HT1080 (cell line): ENCODE results near the gene ATXN7. TPM values are rescaled to one million over a fixed set of nuclear protein-coding genes. Genes with fewer than 3 reads are reported as not detected.
A peak's percentile ranks its signal among the peaks of the same experiment; 100 is the strongest.

Experiments used
- DNase-seq: peaks from one replicate; pipeline ENCODE4 v3.0.0-alpha.2; 2015; ENCODE audit warnings: low read depth
- total RNA-seq: library from RNA; depleted of rRNA; stranded (reverse); fragments of >200 nt; shearing (Covaris generic); gene quantifications from 2 replicates; pipeline ENCODE4 v1.2.3, GENCODE V29; 2014

Gene ATXN7
- total RNA-seq, 1 experiment from 2014 or later: 7.6 TPM

DNA sequence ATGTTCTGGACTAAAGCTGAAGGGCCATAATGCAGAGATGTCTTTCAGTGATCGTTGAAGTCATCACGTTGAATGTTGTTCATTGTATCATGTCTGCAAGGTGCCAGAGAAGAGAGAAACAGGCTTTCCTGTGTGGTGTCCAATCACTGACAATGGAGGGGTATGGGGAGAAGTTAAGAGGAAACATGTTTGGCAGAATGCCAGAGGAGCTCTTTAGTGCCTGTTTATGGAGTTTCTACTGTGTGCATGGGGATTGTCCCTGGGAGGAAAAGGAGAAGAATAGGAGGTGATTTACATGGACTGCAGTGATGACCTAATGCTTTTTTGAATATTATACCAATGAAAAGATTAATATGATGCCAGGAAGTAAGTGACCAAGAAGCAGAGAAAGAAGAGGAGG, 36.8 kb downstream of the ATXN7 start:
- no peak for DNase-seq

DNA sequence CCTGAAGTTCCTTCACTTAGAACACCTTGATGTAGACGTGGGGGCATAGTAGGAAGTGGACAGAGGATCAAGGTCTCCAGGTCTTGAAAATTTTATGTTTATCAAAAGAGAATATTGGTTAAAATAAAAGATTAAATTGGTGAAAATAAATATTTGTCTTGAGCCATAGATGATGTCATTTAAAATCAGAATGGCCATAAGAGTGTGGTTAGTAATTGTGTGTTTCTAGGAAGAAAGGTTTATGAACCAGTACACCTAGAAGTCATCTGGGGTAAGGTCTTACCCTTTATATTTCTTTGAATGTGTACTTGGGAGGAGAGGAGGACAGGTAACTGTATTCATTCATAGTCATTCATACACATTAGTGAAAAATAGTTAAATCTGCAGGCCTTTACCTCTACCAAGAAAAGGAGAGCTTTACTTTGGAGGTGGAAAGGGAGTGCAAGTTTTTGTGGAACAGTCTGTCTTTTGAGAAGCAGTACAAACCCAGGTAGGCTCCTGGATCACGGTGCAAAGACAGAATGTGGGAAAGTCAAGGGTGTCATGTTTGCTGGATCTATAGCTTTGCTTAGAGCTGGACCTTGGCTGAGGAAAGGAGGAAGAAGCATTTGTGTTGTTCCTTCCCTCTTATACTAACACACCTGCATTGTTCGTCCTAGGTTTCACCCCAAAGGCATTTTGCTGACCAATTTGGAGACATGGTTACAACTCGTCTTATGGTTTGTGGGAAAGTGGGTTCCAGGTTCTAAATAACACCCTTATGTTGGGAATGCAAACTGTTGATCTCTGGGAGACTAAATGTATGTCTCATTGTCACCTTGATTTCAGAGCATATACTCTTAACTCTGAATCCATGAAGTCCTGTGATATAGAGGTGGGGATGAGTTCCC, 42.3 kb downstream of the ATXN7 start:
- DNase-seq: no peak

DNA sequence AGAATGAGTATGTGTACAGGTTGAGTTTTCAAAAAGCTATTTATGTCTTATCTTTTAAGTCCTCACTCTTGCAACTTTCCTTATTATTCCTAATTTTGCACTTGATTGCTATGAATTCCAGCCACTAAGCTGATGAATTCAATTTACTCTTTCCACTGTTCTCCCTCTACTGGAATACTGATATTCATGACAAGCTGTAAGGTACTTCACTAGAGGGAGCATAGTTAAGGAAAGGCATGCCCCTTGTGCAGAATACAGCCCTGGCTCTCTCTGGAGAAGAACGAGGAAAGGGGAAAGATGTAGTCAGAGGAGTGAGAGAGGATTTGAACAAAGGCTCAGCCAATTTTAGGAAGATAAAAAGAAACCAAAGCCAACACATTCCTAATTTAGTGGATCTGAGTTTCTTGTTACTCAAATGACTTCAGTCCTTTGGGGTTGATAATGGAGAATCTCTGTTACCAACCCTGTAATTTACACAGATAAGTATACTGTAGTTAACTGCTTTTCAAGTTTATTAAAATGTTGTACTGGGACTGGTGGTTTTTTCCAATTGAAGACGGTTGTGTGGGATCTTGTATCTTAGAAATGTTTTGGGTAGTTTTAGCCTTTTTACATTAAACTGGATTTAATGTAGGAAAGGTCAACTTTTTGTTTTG, 44.5 kb downstream of the ATXN7 start:
- DNase-seq: no peak

DNA sequence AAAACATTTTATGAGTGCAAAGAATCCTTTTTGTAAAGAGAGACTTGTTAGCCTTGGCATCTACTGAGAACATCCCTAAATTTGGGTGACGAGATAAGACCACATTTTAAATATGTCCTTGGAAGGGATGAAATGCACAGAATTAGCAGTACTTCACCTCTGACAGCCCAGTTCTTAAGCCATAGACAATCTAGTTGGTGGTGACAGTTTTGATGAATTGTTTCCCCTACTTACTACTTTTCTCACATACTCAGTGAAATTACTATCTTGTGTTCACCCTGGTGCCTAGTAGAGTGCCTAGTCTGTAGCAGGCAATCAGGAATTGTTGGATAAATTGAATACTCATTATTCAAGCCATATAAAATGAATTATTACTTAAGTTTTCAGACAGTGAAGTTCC, 45.1 kb downstream of the ATXN7 start:
- no peak for DNase-seq

DNA sequence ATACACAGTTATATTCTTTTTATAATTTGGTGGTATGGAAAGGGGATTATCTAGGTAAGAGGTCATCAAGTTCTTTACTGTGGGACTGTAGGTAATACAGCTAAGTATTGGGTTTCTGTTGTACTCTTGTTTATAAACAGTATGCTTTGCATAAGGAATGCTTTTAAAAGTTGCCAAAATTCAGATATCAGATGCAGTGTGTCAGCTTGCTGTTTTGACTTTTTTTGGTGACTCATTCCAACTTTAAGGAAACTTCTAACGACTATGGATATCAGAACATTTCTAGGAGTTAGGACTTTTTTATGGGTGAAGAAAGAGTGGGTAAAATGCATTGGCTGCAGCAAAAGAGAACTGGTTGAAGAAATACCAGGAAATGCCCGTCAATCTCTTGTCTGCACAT, 45.8 kb downstream of the ATXN7 start:
- no peak for DNase-seq

DNA sequence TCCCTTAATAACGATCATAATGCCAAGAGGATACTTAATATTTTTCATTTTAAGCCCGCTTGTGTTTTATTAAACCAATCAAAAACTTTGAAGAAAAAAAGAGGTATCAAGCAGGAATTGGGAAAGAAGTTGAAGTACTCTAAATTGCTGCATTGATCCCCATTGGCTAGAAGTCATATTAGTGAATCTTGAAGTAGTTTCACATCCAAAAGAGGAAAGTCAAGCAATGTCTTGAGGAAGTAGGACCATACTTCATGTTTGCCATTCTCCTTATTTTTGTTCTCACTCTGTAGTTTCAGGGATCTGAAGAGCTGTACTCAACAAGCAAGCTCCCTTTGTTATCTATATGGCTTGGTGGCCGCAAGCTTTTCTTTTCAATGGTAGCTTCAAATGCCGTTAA, 46.3 kb downstream of the ATXN7 start:
- DNase-seq: no peak

DNA sequence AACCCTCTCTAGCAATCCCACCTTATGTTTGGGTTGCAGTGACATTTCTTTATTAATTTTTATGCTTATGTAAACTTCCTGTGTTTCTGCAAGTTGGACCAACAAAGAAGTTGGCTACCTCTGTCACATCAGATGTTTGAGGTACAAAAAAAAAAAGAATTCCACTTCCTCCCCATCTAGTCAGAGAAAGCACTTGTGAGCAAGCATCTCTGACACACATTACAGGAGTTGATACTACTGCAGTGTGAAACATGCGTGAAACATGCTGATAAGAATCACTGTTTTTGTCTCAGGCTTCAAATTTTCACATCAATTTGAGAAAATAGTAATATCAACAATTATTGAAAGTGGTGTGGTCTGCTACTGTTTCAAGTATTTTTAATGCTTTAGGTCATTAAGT, 47.2 kb downstream of the ATXN7 start:
- DNase-seq: peak; percentile 50

DNA sequence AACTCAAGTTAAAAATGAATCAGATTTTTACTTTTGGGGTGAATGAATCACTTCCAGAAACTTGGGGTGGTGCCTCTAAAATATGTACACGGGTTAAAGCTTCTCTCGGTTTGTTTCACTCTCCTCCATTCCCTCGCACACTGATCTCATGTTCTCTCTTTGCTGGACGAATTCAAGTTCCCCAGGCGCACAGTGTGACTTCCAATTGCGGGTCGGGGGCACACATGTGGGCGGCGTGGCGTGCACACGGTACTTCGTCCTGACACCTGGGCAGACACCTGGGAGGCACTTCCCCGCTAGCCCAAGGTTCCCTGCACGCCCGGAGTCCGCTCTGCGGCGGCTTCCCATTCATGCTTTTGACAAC, 47.8 kb downstream of the ATXN7 start:
- DNase-seq: peak; percentile 8

DNA sequence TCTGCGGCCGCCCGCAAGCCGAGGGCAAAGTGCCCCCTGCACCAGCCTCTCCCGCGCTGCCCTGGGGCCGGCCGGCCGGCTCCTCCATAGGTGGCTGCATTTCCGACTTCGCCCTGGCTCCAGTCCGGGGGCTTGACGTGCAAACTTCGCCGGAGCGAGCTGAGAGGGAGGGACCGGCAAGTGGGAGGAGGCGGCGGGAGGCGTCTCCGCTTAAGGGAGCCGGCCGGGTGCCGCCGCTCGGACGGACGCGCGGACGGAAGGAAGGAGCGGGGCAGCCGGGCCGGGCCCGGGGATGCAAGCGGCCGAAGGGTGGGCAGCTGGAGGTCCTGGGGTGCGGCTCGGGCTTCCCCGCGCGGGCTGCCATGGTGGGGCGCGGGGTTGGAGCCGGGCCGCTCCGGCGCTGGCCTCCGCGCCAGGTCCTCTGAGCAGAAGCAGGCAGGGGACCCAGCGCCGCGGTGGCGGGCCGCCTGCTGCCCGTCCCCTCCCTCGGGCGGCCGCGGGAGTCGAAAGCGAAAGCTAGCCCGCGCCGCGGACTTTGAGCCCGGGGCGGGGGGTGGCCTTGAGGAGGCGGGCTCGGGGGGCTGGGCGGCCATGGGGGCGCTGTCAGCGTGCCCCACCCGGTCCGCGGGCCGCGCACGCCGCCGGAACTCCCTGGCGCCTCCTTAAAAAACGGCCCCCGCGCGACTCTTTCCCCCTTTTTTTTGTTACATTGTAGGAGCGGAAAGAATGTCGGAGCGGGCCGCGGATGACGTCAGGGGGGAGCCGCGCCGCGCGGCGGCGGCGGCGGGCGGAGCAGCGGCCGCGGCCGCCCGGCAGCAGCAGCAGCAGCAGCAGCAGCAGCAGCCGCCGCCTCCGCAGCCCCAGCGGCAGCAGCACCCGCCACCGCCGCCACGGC, 48.5 kb downstream of the ATXN7 start, which contains the start of gene SCAANT1:
Gene SCAANT1, minus strand, starts transcription at position 511 of the 895 bp plus-strand sequence.
- peak; percentile 84 for DNase-seq

DNA sequence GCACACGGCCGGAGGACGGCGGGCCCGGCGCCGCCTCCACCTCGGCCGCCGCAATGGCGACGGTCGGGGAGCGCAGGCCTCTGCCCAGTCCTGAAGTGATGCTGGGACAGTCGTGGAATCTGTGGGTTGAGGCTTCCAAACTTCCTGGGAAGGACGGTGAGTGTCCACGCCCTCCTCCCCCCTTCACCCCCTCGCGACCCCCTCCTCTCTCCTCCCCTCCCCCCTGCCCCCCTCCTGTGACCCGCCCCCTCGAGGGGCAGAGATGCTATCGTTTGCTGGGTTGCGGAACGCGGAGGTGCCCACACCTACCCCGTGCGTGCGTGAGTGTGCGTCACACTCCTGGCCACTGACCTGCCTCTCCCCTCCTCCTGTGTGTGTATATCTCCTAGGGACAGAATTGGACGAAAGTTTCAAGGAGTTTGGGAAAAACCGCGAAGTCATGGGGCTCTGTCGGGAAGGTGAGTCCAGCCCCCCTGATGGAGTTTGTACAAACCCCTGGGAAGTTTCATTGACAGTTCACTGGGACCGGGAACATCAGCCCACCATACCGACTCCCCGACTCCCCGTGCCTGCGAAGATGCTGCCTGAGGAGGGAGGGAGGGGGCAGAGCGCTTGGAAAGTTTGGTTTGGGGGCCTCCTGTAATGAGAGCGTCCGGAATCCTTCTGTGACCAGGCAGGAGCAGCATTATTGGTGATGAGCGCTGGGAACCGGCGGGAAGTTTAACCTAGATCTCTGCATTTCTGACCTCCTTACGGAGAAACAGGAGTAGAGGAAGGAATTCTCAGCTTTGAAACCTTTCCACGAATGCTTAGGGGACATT, 49.3 kb downstream of the ATXN7 start:
- peak; percentile 47 for DNase-seq

DNA sequence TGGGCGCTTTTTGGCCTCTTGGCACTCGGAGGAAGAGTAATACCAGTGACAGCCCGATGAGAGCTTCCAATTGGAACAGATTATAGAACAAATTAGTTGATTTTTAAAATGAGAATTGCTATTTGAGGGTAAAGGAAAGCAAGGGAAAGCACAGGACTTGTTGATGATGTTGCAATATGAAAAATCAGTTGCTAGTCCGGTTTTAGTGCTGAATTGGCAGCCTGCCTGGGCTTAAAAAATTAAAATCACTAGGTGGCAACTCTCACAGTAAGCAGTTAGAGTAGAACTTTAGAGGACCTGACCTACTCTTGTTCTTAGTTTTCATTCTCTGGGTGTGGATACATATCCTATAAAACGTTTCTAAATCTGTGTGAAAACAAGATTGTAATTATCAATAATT, 50.6 kb downstream of the ATXN7 start:
- DNase-seq: no peak

DNA sequence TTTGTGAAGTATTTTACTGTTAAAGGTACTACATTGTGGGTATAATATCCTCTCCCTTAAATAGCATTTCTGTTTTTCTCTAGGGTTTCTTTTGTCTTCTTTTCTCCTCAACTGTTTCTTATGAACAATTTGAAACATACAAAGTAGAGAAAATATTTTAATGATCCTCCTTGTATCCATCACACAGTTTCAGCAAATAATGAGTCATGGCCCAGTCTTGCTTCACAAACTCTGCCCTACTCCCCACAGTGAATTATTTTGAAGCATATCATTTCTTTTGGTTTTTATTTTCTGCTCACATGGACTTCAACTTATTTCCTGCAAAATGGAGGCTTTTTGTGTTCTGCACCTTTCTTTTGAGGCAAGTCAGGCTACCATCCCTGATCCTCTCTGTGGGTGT, 54.7 kb downstream of the ATXN7 start:
- DNase-seq: peak; percentile 11

DNA sequence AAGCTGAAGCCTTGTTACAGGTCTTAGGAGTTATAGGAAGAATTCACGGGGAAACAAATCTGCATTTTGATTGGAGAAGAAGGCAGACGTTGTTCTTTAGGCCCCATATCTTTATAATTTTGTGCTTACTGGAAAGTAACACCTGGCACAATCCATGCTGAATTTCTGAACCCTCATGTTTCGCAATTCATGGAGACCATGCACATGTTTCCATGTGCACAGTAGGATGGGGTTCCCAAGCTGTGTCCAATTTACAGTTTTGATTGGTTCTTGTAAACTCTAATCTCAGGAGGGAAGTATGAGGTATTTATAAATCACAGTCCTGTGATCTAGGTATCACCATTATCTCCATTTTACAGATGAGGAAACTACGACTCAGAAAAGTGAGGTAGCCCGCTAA, 56.3 kb downstream of the ATXN7 start:
- no peak for DNase-seq

DNA sequence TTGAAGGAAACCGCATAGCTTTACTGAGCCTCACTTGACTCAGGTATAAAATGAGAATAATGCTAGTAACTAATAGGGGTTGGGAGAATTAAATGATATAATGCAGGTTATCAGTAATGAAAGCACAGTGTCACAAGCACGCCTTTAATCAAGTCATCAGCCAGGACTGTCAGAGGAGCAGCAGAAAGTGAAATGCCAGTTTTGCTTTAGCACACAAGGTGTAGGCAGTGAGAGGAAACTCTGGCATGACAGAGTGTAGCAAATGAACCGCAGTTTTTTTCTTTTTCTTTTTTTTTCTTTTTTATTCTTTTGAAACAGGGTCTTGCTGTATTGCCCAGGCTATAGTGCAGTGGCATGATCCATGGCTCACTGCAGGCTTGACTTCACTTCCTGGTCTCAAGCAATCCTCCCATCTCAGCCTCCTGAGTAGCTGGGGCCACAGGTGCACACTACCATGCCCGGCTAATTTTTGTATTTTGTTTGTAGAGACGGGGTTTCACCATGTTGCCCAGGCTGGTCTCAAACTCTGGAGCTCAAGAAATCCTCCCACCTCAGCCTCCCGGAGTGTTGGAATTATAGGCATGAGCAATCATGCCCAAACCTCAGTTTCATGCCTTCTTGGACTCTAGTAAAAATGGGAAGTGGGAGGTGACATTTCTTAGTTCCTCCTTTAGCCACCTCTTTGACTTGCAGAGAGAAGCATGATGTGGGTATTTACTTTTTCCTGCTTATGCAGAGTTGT, 58.2 kb downstream of the ATXN7 start:
- no peak for DNase-seq

DNA sequence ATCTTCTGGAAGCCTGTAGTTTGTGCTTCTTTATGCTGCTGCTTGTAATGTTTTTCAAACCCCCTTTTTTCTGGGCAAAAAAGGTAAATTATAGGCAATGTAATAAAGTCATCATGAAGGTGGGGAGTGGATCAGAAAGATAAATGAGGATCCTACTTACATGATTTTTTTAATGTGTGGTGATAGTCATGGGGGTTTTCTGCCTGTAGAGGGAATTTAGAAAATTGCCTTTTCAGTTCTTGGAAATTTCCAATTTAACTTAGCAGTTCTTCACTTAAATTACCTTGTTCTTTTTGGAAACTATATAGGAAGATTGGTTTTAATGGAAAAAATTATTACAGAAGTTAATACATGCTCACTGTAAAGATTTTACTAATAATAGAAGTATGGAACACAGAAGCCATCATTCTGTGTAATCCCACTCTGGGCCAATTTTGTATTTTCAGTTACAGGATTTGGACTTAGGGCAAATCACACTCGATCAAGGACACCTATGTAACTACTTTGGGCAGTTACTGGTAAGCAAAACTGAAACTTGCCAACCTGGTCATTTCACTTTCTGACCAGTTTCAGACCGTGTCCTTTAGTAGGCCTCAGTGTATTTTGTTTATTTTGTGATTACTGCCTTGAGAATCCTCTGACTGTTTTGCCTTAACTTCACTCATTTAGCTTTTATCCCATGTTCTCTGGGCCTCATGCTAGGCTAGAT, 59.0 kb downstream of the ATXN7 start:
- DNase-seq: no peak

DNA sequence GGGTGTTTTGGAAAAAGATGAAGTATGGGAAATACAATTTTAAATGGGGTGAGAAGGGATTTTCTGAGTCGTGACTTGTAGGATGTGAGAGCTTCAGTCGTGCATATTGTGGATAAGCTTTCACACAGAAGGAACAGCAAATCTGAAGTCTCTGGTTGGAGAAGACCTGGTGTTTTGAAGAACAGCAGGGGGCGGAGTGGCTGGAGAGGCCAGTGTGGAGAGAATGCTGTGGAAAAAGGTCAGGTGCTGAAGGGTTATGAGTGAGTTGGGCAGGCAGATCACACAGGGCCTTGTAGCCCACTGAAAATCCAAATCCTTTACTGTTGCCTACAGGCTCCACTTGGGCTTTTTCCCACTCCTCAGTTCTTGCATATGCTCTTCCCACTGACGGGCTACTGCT, 62.6 kb downstream of the ATXN7 start:
- no peak for DNase-seq

DNA sequence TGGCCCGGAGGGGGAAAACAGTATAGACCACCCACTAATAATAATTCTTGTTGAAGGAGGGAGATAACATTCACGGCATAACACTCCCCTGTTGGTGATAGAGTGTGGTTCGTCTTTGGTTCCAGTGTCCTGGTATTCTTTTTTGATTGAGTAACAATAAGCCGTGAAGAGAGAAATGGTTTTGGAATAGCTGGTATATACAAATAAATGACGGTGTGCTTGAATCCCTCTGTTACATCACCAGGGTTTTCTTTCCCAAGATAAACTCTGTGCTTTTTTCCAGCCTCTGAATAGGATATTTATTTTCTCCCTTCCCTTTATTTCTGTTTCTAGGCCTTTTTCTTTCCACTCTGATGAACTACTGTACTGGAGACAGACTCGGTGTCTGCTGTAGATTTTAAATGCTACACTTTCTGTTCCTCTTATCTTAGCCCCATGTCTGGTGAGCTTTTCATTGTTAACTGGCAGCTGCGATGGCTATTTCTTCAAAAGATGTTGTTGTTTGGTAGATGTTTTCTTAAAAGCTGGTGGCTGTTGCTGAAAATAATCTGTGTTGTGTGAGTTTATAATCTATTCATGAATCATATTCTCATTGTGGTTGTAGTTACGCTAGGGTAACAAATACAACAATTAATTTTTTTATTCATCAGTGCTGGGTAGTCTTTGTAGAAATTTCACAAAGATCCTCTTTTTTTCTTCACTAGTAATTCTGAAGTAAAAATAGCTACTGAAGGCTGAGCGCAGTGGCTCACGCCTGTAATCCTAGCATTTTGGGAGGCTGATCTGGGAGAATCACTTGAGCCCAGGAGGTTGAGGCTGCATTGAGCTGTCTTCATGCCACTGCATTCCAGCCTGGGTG, 64.0 kb downstream of the ATXN7 start:
- DNase-seq: no peak

DNA sequence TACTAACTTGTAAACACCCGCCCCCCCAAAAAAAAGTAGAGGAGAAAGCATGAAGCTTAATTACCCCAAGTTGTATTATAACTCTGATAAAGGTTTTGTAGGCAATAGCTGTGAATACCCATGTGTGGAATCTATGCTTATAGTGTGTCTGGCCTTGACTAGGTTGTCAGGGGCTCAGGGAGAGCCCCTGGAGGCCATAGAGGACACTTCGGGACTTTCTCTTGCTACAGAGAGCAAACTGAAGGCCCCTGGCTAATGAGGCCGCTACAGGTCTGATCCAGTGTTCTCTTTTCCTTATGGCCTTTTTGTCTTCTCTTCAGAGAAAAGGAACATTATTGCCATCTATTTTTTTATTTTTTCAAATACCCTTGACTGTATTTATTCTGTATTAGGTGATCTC, 67.6 kb downstream of the ATXN7 start:
- DNase-seq: no peak
